Thoracic aorta (tissue), 2 donors: ENCODE measurements around the gene SLC39A11. TPM values are rescaled to one million over a fixed set of nuclear protein-coding genes. Genes with fewer than 3 reads are reported as not detected.

Experiments used
- ATAC-seq: fragments of 150-250 bp; one replicate; pipeline ENCODE4 v1.8.0; 2017; ENCODE audit warnings: low read depth; ENCODE audit not compliant: insufficient number of reproducible peaks, low FRiP score
- DNase-seq: peaks from one replicate; pipeline ENCODE4 v3.0.0-alpha.2; 2020; ENCODE audit warnings: low spot score
- H3K27ac ChIP-seq, 2 donors: fragments of 200-600 bp; sonication (generic); 1 replicate in 1 of 2; 2 replicates in 1 of 2; pipeline ENCODE4 v1.5.1; 2016; ENCODE audit warnings: mild to moderate bottlenecking in 2 of 2, moderate library complexity in 2 of 2
- H3K27me3 ChIP-seq: fragments of 200-600 bp; sonication (generic); replicated peaks from 2 replicates; pipeline ENCODE4 v1.6.0; 2016; ENCODE audit warnings: mild to moderate bottlenecking; ENCODE audit not compliant: insufficient read depth
- H3K36me3 ChIP-seq: fragments of 200-600 bp; sonication (generic); one replicate; pipeline ENCODE4 v1.5.1; 2016
- H3K4me1 ChIP-seq, 2 donors: fragments of 200-600 bp; sonication (generic); 1 replicate in 1 of 2; 2 replicates in 1 of 2; pipeline versions ENCODE4 v1.5.1 to v1.6.0; 2016; ENCODE audit warnings: low read depth in 2 of 2, mild to moderate bottlenecking in 1 of 2; ENCODE audit not compliant: control insufficient read depth in 1 of 2
- H3K4me3 ChIP-seq: fragments of 200-600 bp; sonication (generic); 2 replicates; pipeline ENCODE4 v1.5.1; 2016; ENCODE audit warnings: mild to moderate bottlenecking
- H3K9me3 ChIP-seq: fragments of 200-600 bp; sonication (generic); 2 replicates; pipeline ENCODE4 v1.5.1; 2016
- total RNA-seq, 2 donors: library from RNA; depleted of rRNA; stranded (reverse); fragments of >200 nt; gene quantifications; one replicate each; pipeline versions ENCODE4 v1.1.0 to v1.2.3, GENCODE V29; 2016
- TF ChIP-seq, protein P1 (sequence below): fragments of 200-600 bp; sonication (generic); IDR thresholded peaks from one replicate; pipeline ENCODE4 v1.5.1; 2019; ENCODE audit warnings: antibody characterized with exemption

SLC39A11 gene
- total RNA-seq, 2 donors from 2014 or later = 12.0 to 29.1 TPM

DNA sequence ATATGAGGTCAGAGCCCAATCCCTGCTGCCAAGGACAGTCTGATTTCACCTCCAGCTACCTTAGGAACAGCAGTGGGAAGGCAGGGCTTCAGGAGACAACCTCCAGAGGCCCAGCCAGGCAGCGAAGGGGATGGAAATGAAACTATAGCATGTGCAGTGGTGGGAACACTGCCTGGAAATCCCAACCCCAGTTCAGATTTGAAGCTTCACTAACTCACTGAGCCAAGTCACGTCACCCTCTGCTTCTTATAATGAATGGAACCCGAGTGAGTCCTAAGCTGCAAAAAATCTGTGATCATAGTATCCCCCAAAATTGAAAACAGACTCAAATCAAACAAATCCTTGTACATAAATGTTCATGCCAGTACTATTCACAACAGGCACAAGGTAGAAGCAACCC is 36.0 kb upstream of the SLC39A11 start:
- DNase-seq = no peak
- no peak for ATAC-seq
- no peaks in the 10 kb centered on the region for H3K27me3 ChIP-seq
- no peaks in the 10 kb centered on the region for H3K9me3 ChIP-seq
- no peak overlapping the region for H3K27ac ChIP-seq
- TF ChIP-seq, protein P1, sequence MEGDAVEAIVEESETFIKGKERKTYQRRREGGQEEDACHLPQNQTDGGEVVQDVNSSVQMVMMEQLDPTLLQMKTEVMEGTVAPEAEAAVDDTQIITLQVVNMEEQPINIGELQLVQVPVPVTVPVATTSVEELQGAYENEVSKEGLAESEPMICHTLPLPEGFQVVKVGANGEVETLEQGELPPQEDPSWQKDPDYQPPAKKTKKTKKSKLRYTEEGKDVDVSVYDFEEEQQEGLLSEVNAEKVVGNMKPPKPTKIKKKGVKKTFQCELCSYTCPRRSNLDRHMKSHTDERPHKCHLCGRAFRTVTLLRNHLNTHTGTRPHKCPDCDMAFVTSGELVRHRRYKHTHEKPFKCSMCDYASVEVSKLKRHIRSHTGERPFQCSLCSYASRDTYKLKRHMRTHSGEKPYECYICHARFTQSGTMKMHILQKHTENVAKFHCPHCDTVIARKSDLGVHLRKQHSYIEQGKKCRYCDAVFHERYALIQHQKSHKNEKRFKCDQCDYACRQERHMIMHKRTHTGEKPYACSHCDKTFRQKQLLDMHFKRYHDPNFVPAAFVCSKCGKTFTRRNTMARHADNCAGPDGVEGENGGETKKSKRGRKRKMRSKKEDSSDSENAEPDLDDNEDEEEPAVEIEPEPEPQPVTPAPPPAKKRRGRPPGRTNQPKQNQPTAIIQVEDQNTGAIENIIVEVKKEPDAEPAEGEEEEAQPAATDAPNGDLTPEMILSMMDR = no peak
- no peaks in the 10 kb centered on the region for H3K36me3 ChIP-seq
- H3K4me1 ChIP-seq = no peaks in the 10 kb centered on the region
- H3K4me3 ChIP-seq = no peak overlapping the region

DNA sequence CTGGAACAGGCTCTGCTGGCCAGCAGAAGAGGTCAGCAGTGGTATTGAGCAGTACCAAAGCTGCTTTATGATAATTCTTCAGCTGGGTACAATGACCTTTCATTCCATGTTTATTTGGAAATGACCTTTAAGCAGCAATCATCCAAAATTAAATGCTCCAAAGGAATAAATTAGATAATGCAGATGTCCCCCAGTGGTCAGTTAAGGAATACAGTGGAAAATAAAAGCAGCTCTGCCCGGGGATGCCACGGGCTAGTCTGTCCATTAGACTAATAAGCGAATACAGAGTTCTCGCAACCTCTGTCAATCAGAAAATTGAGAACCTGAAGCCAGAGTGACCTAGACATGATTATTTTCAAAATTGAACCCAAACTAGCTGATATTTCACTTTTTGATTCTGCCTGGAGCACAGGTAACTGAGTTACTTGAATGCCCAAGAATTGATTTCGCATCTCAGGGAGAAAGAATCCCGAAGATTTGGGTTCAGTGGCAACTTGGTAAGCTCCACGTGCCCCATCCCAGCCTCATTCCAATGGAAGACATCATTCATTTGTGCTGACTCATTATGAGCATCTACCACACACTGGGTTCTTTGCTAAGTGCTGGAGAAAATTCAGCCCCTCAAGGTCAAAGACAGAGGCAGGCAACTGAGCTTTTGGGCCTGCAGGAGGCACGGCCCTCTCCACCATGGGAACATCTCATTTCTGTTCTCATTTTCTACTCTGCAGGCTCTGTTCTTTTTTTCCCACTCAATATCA is 34.4 kb upstream of the SLC39A11 start:
- no peaks in the 10 kb centered on the region for H3K27me3 ChIP-seq
- H3K9me3 ChIP-seq = no peaks in the 10 kb centered on the region
- no peaks in the 10 kb centered on the region for H3K4me1 ChIP-seq
- DNase-seq (no peak), ATAC-seq (no peak)
- TF ChIP-seq, protein P1 = no peak
- H3K27ac ChIP-seq = no peak overlapping the region
- H3K36me3 ChIP-seq = no peaks in the 10 kb centered on the region
- no peak overlapping the region for H3K4me3 ChIP-seq

GRCh38 chr17:73123606-73124320 is 31.3 kb upstream of the SLC39A11 start:
- TF ChIP-seq, protein P1 = no peak
- Histone ChIP-seq H3K36me3 (no peaks in the 10 kb centered on the region), H3K9me3 (no peaks in the 10 kb centered on the region), H3K4me3 (no peak overlapping the region), H3K4me1 (no peaks in the 10 kb centered on the region), H3K27me3 (no peaks in the 10 kb centered on the region), H3K27ac (no peak overlapping the region)
- no peak for DNase-seq
- no peak for ATAC-seq

DNA sequence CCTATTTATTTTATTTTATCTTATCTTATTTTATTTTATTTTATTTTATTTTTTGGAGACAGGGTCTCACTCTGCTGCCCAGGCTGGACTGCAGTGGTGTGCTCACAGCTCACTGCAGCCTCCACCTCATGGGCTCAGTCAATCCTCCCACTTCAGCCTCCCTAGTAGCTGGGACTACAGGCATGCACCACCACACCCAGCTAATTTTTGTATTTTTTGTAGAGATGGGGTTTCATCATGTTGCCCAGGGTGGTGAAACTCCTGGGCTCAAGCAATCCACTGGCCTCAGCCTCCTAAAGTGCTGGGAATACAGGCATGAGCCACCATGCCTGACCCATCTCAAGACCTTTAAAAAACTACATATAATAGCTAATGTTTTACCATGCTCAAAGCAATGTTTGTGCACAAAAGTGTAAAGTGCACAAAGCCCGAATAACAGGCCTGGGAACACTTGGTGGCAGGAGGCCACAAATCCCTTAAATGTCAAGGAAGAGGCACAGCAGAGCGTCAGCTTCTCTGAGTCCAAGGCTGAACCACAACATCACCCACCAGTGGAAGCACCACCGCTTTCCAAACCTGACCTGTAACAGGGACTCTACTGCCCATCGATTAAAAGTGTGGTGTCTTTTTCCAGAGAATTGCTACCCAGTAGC is 30.6 kb upstream of the SLC39A11 start:
- ATAC-seq = no peak
- no peaks in the 10 kb centered on the region for H3K4me1 ChIP-seq
- no peaks in the 10 kb centered on the region for H3K9me3 ChIP-seq
- TF ChIP-seq, protein P1 = no peak
- H3K27ac ChIP-seq = no peak overlapping the region
- no peak for DNase-seq
- no peaks in the 10 kb centered on the region for H3K36me3 ChIP-seq
- no peak overlapping the region for H3K4me3 ChIP-seq
- H3K27me3 ChIP-seq = no peaks in the 10 kb centered on the region

- DNase-seq = no peak
- Histone ChIP-seq H3K9me3 (no peaks in the 10 kb centered on the region), H3K27ac (no peak overlapping the region), H3K4me1 (no peaks in the 10 kb centered on the region), H3K27me3 (no peaks in the 10 kb centered on the region), H3K4me3 (no peak overlapping the region), H3K36me3 (no peaks in the 10 kb centered on the region)
- ATAC-seq = no peak
- TF ChIP-seq, protein P1 = no peak
Observed at GRCh38 chr17:73121506-73121905, 29.0 kb upstream of the SLC39A11 start.
